ENCODE results near the gene RPL37.
A peak's percentile ranks its signal among the peaks of the same experiment; 100 is the strongest.
"Not testable (repeated sequence)": the region's sequence is repeated elsewhere in the genome, so short reads cannot be mapped to it uniquely, and the experiment has no call there.

The RPL37 gene

GRCh38 chr5:40827188-40827977 lies 7.6 kb downstream of the RPL37 start:
- Histone ChIP-seq H3K36me3 (ENCODE audit: control insufficient read depth, insufficient read depth, low read length) (peaks cover 52% of the 10 kb centered on the region), H3K27ac (ENCODE audit: insufficient read depth, low read length, poor library complexity, severe bottlenecking) (no peak overlapping the region), H3K27me3 (replicated peaks; ENCODE audit: control insufficient read depth, insufficient read depth, low read length, poor library complexity, severe bottlenecking) (no peaks in the 10 kb centered on the region), H3K4me3 (ENCODE audit: insufficient read depth, low read depth, low read length, poor library complexity, severe bottlenecking) (no peak overlapping the region), H3K9me3 (ENCODE audit: control insufficient read depth, low read length) (no peaks in the 10 kb centered on the region), H3K4me1 (ENCODE audit: control insufficient read depth, insufficient read depth, low read length, poor library complexity, severe bottlenecking) (no peaks in the 10 kb centered on the region)
- DNase-seq = no peak

GRCh38 chr5:40826489-40827187 lies 8.4 kb downstream of the RPL37 start:
- H3K27ac ChIP-seq (ENCODE audit: insufficient read depth, low read length, poor library complexity, severe bottlenecking) = no peak overlapping the region
- H3K27me3 ChIP-seq (replicated peaks; ENCODE audit: control insufficient read depth, insufficient read depth, low read length, poor library complexity, severe bottlenecking) = no peaks in the 10 kb centered on the region
- no peaks in the 10 kb centered on the region for H3K9me3 ChIP-seq (ENCODE audit: control insufficient read depth, low read length)
- no peak overlapping the region for H3K4me3 ChIP-seq (ENCODE audit: insufficient read depth, low read depth, low read length, poor library complexity, severe bottlenecking)
- peaks cover 45% of the 10 kb centered on the region for H3K36me3 ChIP-seq (ENCODE audit: control insufficient read depth, insufficient read depth, low read length)
- no peaks in the 10 kb centered on the region for H3K4me1 ChIP-seq (ENCODE audit: control insufficient read depth, insufficient read depth, low read length, poor library complexity, severe bottlenecking)
- no peak for DNase-seq

- H3K4me1 ChIP-seq (ENCODE audit: control insufficient read depth, insufficient read depth, low read length, poor library complexity, severe bottlenecking); H3K9me3 ChIP-seq (ENCODE audit: control insufficient read depth, low read length); H3K27me3 ChIP-seq (replicated peaks; ENCODE audit: control insufficient read depth, insufficient read depth, low read length, poor library complexity, severe bottlenecking); H3K27ac ChIP-seq (ENCODE audit: insufficient read depth, low read length, poor library complexity, severe bottlenecking); DNase-seq; H3K4me3 ChIP-seq (ENCODE audit: insufficient read depth, low read depth, low read length, poor library complexity, severe bottlenecking): not testable (repeated sequence)
- H3K36me3 ChIP-seq (ENCODE audit: control insufficient read depth, insufficient read depth, low read length) = peaks cover 34% of the 10 kb centered on the region
Observed at GRCh38 chr5:40825461-40826043, 9.5 kb downstream of the RPL37 start.

GRCh38 chr5:40823459-40823858 lies 11.6 kb downstream of the RPL37 start:
- H3K36me3 ChIP-seq (ENCODE audit: control insufficient read depth, insufficient read depth, low read length) = peaks cover 17% of the 10 kb centered on the region
- no peaks in the 10 kb centered on the region for H3K27me3 ChIP-seq (replicated peaks; ENCODE audit: control insufficient read depth, insufficient read depth, low read length, poor library complexity, severe bottlenecking)
- no peak for DNase-seq
- no peaks in the 10 kb centered on the region for H3K4me1 ChIP-seq (ENCODE audit: control insufficient read depth, insufficient read depth, low read length, poor library complexity, severe bottlenecking)
- no peak overlapping the region for H3K4me3 ChIP-seq (ENCODE audit: insufficient read depth, low read depth, low read length, poor library complexity, severe bottlenecking)
- no peaks in the 10 kb centered on the region for H3K9me3 ChIP-seq (ENCODE audit: control insufficient read depth, low read length)
- no peak overlapping the region for H3K27ac ChIP-seq (ENCODE audit: insufficient read depth, low read length, poor library complexity, severe bottlenecking)

- Histone ChIP-seq H3K4me3 (ENCODE audit: insufficient read depth, low read depth, low read length, poor library complexity, severe bottlenecking) (no peak overlapping the region), H3K9me3 (ENCODE audit: control insufficient read depth, low read length) (no peaks in the 10 kb centered on the region), H3K4me1 (ENCODE audit: control insufficient read depth, insufficient read depth, low read length, poor library complexity, severe bottlenecking) (no peaks in the 10 kb centered on the region), H3K27me3 (replicated peaks; ENCODE audit: control insufficient read depth, insufficient read depth, low read length, poor library complexity, severe bottlenecking) (no peaks in the 10 kb centered on the region), H3K27ac (ENCODE audit: insufficient read depth, low read length, poor library complexity, severe bottlenecking) (no peak overlapping the region), H3K36me3 (ENCODE audit: control insufficient read depth, insufficient read depth, low read length) (no peaks in the 10 kb centered on the region)
- no peak for DNase-seq
Observed at GRCh38 chr5:40813698-40814281, 21.2 kb downstream of the RPL37 start.

GRCh38 chr5:40812125-40812524 lies 22.9 kb downstream of the RPL37 start:
- Histone ChIP-seq H3K36me3 (ENCODE audit: control insufficient read depth, insufficient read depth, low read length) (no peaks in the 10 kb centered on the region), H3K9me3 (ENCODE audit: control insufficient read depth, low read length) (no peaks in the 10 kb centered on the region)
- no peak for DNase-seq

GRCh38 chr5:40801771-40802562 lies 33.1 kb downstream of the RPL37 start:
- Histone ChIP-seq H3K4me3 (ENCODE audit: insufficient read depth, low read depth, low read length, poor library complexity, severe bottlenecking) (no peak overlapping the region), H3K9me3 (ENCODE audit: control insufficient read depth, low read length) (no peaks in the 10 kb centered on the region), H3K27ac (ENCODE audit: insufficient read depth, low read length, poor library complexity, severe bottlenecking) (no peak overlapping the region), H3K27me3 (replicated peaks; ENCODE audit: control insufficient read depth, insufficient read depth, low read length, poor library complexity, severe bottlenecking) (no peaks in the 10 kb centered on the region), H3K36me3 (ENCODE audit: control insufficient read depth, insufficient read depth, low read length) (no peaks in the 10 kb centered on the region), H3K4me1 (ENCODE audit: control insufficient read depth, insufficient read depth, low read length, poor library complexity, severe bottlenecking) (peaks cover 10% of the 10 kb centered on the region)
- DNase-seq = no peak

More at GRCh38 chr5:40812125-40812524, 22.9 kb downstream of the RPL37 start:
- Histone ChIP-seq H3K4me1 (ENCODE audit: control insufficient read depth, insufficient read depth, low read length, poor library complexity, severe bottlenecking) (no peaks in the 10 kb centered on the region), H3K4me3 (ENCODE audit: insufficient read depth, low read depth, low read length, poor library complexity, severe bottlenecking) (no peak overlapping the region), H3K27ac (ENCODE audit: insufficient read depth, low read length, poor library complexity, severe bottlenecking) (no peak overlapping the region), H3K27me3 (replicated peaks; ENCODE audit: control insufficient read depth, insufficient read depth, low read length, poor library complexity, severe bottlenecking) (no peaks in the 10 kb centered on the region)

- no peak overlapping the region for H3K27ac ChIP-seq (ENCODE audit: insufficient read depth, low read length, poor library complexity, severe bottlenecking)
- no peak overlapping the region for H3K4me3 ChIP-seq (ENCODE audit: insufficient read depth, low read depth, low read length, poor library complexity, severe bottlenecking)
- no peak for DNase-seq
- H3K27me3 ChIP-seq (replicated peaks; ENCODE audit: control insufficient read depth, insufficient read depth, low read length, poor library complexity, severe bottlenecking) = no peaks in the 10 kb centered on the region
- H3K4me1 ChIP-seq (ENCODE audit: control insufficient read depth, insufficient read depth, low read length, poor library complexity, severe bottlenecking) = peaks cover 13% of the 10 kb centered on the region
- no peaks in the 10 kb centered on the region for H3K36me3 ChIP-seq (ENCODE audit: control insufficient read depth, insufficient read depth, low read length)
- H3K9me3 ChIP-seq (ENCODE audit: control insufficient read depth, low read length) = no peaks in the 10 kb centered on the region
Observed at GRCh38 chr5:40799258-40799657, 35.8 kb downstream of the RPL37 start.

- Histone ChIP-seq H3K27ac (ENCODE audit: insufficient read depth, low read length, poor library complexity, severe bottlenecking) (peak overlapping the region; percentile 91), H3K36me3 (ENCODE audit: control insufficient read depth, insufficient read depth, low read length) (no peaks in the 10 kb centered on the region), H3K9me3 (ENCODE audit: control insufficient read depth, low read length) (no peaks in the 10 kb centered on the region), H3K4me1 (ENCODE audit: control insufficient read depth, insufficient read depth, low read length, poor library complexity, severe bottlenecking) (peaks cover 13% of the 10 kb centered on the region), H3K4me3 (ENCODE audit: insufficient read depth, low read depth, low read length, poor library complexity, severe bottlenecking) (peak overlapping the region; percentile 82), H3K27me3 (replicated peaks; ENCODE audit: control insufficient read depth, insufficient read depth, low read length, poor library complexity, severe bottlenecking) (no peaks in the 10 kb centered on the region)
- DNase-seq = no peak
Observed at GRCh38 chr5:40798801-40799210, 36.2 kb downstream of the RPL37 start.

Data from effector memory CD4-positive, alpha-beta T cell (primary cell).